HG03135 (cell line): Measurements from ENCODE around the gene MKRN2OS.

Source experiments
- ATAC-seq: cut with Tn5 transposase; IDR thresholded peaks from one replicate; pipeline ENCODE4 v1.9.1; 2021; ENCODE audit warnings: mild to moderate bottlenecking, moderate library complexity; ENCODE audit not compliant: unreplicated experiment

MKRN2OS gene

DNA sequence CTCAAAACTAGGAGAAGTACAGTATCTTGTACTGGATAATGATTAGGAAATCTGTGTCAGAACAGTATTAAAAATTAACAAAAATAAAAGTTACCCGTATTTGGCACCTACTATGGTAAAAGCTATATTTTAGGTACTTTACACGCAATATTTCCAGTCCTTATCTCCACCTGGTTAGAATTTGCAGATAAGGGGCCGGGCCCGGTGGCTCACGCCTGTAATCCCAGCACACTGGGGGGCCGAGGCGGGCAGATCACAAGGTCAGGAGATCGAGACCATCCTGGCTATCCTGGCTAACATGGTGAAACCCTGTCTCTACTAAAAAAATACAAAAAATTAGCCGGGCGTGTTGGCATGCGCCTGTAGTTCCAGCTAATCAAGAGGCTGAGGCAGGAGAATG is 28.4 kb downstream of the MKRN2OS start:
- ATAC-seq: no peak

DNA sequence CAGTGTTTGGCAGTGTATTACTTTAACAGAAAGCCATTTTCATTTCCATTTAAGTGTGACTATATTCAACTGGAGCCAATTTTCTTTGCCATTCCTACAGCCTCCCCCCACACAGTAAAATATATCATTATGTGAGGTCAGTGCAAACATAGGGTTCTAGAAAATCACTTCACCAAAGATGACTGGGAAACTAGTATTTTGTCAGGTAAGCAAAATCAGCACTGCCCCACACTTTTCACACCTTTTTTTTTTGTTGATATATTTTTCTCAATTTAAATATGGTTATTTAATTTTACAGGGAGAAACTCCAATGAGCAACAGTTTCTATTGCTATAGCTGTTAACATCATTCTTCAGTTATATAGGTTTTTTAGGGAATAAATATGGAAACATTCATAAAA is 29.7 kb downstream of the MKRN2OS start:
- ATAC-seq: no peak

DNA sequence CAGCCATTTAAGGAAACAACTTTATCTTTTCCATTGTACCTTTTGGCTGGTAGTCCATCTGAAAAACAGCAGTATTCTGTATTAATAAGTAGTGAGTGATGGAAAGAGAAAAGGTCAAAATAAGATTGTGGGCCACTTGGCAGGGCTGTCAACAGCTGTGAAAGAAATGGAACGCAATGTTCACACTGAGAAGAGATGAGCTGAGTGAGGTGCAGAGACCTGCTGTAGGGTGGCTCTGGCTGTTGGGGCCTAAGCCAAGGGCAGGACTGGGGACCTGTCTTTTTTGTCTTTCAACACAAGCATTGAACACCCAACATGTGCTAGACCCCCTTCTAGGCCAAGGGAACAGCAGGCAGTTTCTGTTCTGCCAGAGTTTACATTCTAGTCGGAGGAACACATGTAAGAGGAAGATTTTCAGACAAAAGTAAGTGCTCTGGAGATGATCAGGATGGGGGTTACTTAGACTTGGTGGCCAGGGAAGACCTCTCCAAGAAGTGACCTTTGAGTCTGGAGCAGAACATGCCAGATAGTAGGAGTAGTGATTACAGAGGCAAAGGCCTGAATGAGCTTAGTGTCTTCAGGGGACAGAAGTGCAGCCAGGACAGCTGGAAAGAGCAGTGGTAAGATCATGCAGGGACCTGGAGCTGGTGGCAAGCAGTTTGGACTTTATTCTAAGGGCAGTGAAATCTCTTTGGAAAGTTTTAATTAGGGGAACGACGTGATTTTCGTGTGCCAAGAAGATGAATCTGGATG is 31.4 kb downstream of the MKRN2OS start:
- no peak for ATAC-seq

- no peak for ATAC-seq
Observed at GRCh38 chr3:12512534-12513118, 32.7 kb downstream of the MKRN2OS start.

- ATAC-seq: no peak
Observed at GRCh38 chr3:12509466-12509865, 35.8 kb downstream of the MKRN2OS start.

DNA sequence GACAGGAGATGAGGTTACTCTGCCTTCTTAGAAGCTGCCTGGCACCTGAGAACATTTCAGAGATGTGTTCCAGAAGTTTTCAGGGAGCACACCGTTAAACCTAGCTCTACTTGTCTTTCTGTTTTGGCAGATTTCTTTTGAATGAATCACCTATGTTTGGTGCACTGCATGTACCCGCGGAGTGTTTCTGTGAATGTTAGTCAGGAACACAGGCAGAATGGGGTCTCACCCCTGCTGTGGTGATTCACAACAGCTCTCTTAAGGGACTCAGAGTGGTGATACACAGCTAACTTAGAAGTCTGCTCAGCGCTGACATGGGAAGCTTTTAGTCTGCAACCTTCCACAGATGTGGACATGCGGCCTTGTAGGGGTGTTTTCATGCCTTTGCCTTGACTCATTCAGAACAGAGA is 37.0 kb downstream of the MKRN2OS start:
- ATAC-seq: no peak

- no peak for ATAC-seq
Observed at GRCh38 chr3:12507591-12508281, 37.6 kb downstream of the MKRN2OS start.

GRCh38 chr3:12506201-12506709 is 39.0 kb downstream of the MKRN2OS start:
- no peak for ATAC-seq

- ATAC-seq: no peak
Observed at GRCh38 chr3:12503126-12503957, 42.0 kb downstream of the MKRN2OS start.

- no peak for ATAC-seq
Observed at GRCh38 chr3:12501360-12502020, 43.8 kb downstream of the MKRN2OS start.

DNA sequence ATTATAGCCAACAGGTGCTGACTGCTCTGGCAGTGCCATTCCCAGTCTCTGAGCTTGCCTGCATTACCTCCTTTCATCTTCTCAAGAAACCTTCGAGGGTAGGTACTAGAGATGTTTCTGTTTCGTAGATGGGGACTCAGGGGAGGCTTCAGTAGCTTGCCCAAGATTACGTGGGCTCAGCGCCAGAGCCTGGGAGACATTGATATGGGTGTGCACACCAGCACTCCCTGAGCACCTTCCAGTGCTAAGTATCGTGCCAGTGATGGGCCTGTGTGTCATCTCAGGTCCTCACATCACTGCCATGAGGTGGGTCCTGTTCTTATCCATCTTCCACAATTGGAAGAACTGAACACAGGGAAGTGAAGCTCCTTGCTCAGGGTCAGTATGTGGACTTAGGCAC is 45.8 kb downstream of the MKRN2OS start:
- ATAC-seq: no peak

- no peak for ATAC-seq
Observed at GRCh38 chr3:12496453-12496761, 48.9 kb downstream of the MKRN2OS start.

DNA sequence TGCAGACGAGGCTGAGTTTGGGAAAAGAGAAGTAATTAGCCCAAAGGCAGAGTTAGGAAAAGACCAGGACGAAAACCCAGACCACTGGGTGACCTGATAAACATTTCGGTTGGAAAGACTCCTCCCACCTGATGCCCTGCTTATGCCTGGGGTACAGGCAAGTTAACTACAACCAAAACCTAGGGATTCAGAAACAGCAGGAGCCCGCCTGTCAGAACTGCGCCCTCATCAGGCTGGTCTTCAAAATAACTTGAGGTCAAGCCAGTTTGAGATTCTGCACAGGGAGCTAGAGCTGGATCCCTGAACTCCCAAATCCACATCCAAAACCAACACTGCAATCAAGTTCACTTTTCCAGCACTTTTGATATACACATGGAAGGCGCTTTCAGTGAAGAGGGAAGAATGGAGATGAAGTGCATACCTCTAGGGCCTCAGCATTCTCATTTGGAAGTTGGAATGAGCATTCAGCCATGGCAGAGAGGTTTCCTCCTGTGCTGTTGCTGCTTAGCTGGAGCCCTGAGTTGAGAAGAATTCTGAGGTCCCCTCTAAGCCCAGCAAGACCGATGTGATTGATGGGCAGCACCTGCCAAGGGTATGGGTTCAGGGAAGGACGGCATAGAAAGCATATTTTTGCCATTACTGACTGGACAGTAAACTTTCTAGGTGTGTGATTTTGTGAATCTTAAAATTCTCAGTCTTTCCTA is 49.4 kb downstream of the MKRN2OS start:
- no peak for ATAC-seq

GRCh38 chr3:12490547-12490946 is 54.8 kb downstream of the MKRN2OS start:
- ATAC-seq: no peak

DNA sequence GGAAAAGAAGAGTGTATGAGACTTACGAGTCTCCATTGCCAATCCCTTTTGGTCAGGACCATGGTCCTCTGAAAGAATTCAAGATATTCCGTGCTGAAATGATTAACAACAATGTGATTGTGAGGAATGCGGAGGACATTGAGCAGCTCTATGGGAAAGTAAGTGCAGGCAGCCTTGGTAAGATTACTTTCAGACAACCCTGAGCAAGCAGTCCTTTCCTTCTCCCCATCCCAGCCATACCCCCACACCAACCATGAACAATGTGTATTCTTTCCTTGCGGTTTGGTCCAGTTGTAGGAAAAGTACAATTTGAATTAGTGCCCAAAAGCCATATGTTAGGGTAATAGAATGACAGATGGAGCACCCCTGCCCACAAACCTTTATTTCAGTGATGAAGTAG is 55.5 kb downstream of the MKRN2OS start:
- ATAC-seq: no peak
